Medulla oblongata (tissue), 1 donor: ENCODE results near the gene VRK1.
"Not testable (repeated sequence)": the region's sequence is repeated elsewhere in the genome, so short reads cannot be mapped to it uniquely, and the experiment has no call there.

Experiments used
- DNase-seq: peaks from one replicate; pipeline ENCODE4 v3.0.0-alpha.2; 2015; ENCODE audit errors: extremely low spot score

Gene VRK1

DNA sequence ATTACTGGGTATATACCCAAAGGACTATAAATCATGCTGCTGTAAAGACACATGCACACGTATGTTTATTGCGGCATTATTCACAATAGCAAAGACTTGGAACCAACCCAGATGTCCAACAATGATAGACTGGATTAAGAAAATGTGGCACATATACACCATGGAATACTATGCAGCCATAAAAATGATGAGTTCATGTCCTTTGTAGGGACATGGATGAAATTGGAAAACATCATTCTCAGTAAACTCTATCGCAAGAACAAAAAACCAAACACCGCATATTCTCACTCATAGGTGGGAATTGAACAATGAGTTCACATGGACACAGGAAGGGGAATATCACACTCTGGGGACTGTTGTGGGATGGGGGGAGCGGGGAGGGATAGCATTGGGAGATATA, 86.8 kb downstream of the VRK1 start:
- not testable (repeated sequence) for DNase-seq

DNA sequence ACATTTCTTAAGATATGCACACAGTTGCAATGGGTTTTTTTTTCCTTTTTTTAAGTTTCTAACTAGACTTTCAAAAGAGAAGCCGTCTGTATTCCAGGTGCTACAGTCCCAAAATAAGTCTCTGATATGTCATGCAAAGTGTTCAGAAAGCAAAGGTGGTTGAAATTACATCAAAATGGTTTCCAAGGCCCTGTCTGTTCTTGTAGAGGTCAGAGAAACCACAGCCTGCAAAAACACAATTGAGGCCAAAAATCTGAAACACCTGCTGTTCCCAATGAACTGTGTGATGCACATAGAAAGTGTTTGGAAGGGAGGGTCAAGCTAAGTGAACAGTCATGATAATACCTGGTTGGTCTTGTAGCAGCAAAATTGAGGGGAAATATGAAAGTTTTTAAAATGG, 91.0 kb downstream of the VRK1 start:
- DNase-seq: no peak

DNA sequence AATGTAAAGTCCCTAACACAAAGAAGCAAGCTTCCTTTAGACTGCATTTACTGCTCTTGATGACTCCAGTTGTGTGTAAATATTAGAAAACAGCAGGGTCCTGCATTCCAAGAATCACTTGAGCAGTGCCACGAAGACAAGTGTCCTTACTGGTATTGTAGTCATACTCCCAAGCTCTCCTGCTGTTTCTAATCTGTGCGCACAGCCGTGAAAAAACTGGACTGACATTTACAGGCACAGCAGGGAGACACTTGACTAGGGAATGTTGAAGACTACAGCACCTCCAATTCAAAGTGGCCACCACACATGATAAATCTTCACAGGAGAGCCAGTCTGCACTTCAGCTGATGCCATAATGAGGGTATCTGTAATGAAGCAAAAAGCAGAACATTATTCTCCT, 91.4 kb downstream of the VRK1 start:
- DNase-seq: no peak

DNA sequence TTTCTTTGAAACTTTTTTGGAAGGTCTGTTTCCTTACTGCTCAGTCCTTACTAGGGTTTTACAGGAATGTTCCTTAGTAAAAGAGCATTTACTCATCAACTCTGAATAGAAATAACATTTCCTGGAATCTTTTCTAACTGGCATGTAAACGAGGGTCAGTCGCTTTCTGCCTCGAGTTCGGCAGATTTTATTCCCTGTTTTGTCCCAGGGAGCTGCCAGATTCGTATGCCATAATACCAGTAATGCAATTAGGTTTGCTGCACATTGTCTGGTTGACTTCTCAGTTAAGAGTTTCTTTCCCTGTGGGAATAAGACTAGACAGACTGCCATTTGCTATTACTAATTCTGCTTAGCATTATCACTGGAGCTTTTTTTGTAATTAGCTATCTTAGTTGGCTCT, 91.9 kb downstream of the VRK1 start:
- DNase-seq: no peak

DNA sequence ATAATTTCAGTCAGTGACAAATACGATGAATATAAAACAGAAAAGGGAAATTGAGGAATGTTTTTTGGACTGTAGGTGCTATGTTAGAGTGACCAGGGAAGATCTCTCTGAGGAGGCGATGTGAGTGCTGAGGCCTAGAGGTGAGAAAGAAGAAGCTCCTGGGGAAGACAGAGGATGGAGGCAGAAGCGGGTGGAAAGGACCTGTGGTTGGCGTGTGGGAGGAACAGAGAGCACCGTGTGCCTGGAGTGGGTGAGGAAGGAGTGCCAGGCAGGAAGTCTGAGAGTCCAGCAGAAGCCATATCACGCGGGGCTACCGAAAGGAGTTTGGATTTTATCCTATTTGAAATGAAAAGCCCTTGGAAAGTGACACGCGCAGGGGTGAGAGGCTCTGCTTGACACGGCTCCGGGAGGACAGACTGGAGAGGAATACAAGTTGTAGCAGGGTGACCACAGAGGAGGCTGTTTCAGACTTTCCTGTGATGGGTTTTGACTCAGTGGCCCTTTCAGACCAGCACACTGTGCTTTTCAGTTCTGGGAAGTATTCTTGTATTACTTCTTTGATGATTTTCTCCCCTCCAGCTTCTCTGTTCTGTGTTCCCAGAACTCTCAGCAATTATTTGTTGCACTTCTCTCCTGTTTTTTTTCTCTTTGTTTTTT, 96.9 kb downstream of the VRK1 start:
- DNase-seq: no peak

DNA sequence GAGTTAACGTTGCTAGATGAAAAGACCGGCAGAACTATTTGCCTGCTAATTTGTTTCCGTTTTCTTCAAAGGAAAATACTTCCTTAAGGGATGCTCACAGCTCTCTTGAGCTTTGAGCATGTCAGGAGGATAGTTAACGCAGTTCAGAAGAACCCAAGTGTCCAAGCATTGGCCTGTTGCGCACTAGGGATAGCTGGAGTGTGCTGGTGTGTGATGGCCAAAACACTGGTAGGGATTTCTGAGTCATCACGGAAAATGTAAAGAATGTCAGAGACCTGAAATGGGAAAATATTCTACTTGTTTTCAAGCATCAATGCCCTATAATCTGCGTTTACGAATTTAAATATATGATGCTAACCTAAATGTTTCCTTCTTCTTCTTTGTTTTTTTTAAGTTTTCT, 97.8 kb downstream of the VRK1 start:
- DNase-seq: no peak

DNA sequence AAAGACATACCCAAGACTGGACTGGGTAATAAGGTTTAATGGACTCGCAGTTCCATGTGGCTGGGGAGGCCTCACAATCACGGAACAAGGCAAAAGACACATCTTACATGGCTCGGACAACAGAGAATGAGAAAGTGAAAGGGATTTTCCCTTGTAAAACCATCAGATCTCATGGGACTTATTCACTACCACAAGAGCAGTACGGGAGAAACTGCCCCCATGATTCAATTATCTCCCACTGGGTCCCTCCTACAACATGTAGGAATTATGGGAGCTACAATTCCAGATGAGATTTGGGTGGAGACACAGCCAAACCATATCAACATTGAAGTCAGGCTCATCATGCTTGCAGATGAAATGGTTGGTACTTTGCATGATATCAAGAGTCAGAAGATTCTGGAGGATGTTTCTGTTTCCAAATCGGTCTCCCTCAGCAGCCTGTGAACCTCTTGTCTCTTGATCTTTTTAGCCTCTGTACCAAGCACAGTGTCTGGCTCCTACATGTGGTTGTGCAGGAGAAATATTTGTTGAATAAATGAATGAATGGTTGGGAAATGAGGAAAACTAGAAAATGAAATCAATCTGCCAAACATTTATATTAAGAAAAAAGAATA, 98.6 kb downstream of the VRK1 start:
- no peak for DNase-seq

DNA sequence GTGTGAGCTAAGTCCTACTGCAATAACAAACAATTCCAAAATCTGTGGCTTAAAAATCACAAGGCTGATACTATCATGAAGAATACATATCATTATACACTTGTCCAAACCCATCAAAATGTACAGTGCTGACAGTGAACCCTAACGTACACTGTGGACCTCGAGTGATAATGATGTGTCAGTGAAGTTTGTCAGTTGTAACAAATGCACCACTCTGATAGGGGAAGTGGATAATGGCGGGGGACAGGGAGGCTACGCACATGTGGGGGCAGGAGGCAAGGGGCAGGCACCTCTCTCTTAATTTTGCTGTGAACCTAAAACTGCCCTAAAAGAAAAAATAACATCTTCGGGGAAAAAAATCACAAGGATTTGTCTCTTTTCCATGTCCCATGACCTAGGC, 100.0 kb downstream of the VRK1 start:
- DNase-seq: no peak

DNA sequence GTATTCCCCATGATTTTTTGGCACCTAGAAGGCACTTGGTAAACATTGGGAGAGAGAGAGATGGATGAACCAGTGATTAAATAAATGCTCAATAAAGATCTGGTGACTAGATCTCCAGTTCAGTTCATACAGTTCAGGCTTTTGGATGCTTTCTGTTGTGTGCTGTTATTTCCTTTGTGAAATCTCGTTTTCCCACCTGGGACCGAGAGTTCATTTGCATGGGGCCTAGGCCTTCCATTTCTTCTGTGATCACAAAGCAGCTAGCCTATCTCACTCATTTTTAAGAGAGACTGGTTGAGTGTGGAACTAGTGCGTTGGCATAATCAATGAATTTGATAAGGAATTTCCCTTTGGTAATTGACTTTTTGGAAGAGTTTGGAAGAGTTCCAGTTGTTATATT, 104.0 kb downstream of the VRK1 start:
- DNase-seq: no peak

DNA sequence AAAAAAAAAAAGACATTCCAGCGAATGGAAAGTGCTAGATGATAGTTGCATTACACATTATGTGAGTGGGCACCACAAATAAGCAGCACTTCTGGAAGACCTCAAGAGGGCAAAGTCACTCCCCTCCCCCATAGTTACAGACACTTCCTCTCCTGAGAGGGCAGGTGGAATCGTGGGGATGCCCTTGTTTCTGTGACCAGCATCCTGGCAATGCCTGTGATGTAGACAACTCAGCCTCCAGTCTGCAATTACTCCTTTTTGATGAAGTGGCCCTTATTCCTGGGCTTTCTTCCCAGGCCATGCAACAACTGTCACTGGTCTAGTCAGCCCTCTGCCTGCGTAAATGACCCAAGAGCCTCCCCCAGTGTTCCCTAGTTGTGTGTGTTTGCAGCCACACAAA, 104.8 kb downstream of the VRK1 start:
- no peak for DNase-seq

DNA sequence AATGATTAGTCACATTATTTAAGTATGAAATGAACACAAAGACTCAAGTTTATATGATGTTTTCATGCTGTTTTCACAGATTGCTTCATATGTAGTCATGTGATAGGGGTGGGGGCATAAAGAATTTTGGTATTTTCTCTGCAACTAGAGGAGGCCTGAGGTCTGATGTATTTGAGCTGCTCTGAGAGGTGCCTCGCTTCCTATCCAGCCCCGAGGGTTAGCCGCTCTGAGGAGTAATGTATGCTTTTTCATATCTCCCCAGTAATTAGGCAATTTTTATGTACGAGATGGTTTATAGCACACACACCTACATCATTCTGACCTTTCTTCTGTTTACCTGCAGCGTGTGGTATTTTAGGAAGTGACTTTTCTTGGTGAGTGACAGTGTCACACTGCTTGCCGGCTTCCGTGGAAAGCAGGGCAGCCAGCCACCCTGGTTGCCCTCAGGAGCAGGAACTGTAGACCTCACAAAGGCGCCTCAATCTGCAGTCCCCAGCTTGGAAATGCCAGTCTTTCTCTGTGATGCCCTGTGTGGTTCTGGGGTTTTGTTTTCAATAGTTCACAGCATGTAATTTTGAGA, 106.4 kb downstream of the VRK1 start:
- DNase-seq: no peak

DNA sequence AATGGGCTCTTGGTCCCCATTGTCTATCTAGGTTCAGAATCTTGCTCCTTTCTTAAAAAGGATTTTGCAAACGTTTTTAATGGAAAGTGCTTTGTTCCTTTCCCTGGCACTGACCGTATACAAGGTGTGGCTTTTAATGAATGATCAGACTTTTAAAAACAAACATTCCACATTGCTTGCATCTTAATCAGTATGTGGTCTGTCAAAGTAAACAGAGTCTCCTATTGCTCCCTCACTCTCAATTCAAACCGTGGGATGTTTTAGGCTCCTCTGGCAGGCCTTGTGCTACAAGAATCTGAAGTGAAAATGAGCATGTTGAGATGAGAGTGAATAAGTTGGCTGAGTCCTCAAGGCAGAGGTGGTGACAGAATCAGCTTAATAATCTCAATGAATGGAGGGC, 107.0 kb downstream of the VRK1 start:
- no peak for DNase-seq

DNA sequence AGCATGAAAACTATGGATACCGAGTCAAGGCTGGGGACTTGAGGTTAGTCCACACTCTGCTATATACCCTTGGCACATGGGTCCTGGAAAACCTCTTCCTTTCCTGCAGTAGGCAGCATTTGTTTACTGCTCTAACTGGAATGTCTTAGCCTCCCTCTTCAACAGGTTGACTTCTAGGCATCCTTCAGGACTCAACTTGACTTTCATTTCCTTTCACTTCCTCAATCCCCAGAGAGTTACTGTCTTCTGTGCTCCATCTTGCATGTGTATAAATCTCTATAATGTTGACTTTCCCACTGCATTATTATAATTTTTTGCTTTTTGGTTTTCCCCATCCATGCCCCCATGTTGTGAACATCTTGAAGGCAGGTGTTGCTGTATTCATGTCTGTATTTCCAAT, 107.9 kb downstream of the VRK1 start:
- no peak for DNase-seq

DNA sequence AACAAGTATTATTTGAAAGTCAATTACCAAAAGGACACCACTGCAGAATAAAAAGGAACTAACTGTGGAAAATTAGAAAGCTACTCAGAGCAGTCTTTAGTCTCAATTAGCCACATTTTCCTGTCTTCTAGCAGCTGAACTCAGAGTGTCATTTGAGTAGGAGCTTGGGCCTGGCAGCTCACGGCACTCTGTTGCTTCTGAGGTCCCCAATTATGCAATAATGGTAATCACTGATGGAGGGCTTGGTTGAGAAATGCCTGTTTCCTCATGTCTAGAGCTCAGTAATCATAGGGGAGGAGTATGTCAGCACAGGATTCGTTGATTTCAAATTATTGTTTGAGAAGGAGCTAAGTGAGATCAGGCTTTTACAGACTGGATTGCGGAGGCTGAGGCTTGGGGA, 108.6 kb downstream of the VRK1 start:
- no peak for DNase-seq

DNA sequence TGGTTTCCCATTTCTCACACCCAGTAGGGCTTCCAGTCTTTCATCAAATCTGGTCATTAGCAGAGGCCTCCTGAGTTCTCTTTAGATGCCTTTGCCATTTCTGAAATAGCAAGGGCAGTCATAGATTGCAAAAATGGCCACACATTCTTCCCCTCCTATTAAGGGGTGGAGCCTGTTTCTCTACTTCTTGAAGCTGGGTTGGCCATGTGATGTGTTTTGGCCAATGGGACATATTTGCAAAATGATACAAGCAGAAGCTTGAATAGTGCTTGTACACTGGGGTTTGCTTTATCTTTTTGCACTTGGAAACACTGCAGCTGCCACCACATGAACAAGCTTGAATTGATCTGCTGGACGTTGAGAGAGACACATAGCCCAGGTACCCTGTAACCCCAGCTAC, 109.3 kb downstream of the VRK1 start:
- DNase-seq: no peak

DNA sequence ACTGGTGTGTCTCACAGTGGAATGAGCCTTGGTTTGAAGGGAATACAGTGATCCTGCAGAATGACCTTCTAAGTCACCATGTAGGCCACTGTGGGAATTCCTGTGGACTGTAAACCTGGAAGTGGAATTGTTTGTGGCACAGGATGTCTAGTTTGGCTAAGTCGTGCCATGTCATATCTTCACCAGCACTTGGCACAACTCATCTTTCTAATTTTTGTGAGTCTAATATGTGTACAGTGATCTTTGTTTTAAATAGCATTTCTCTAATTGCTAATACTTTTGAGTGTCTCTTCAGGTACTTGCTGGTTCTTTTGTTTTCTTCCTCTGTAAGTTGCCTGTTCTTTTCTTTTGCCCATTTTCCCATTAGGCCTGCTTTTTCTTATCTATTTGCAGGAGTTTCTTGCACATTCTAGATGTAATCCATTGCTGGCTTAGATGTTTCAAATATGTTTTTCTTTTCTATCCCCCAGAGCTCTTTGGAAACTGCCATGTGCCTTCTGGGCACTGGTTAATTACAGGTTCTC, 112.7 kb downstream of the VRK1 start:
- DNase-seq: no peak

DNA sequence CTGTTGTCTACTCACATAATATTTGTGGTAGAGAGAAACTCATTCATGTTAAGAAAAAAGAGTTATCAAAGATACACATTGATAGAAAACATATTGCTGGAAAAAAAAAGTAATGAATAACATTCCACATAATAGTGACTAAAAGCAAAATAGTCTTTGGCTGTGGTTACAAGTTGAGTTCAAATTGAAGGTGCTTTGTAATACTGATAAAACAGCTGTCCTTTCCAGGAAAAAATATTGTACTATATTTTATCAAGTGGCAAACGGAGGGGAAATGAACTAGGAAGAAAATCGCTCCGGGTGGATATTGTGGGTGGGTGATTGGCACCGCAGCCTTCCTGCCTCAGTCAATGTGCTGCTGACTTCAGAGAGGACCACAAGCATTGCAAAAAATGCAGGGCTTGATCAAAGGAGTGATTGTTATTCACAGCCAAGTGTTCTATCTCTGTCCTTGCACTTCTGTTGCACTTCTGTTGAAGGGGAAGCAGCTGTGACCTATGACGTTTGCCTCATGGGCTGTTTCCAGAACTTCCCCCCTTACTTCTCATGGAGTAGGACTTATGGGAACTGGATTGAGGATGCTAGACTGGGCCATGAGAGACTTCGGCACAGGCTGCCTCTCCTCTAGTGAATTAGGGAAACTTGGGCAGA, 114.4 kb downstream of the VRK1 start:
- peak; percentile 4 for DNase-seq

DNA sequence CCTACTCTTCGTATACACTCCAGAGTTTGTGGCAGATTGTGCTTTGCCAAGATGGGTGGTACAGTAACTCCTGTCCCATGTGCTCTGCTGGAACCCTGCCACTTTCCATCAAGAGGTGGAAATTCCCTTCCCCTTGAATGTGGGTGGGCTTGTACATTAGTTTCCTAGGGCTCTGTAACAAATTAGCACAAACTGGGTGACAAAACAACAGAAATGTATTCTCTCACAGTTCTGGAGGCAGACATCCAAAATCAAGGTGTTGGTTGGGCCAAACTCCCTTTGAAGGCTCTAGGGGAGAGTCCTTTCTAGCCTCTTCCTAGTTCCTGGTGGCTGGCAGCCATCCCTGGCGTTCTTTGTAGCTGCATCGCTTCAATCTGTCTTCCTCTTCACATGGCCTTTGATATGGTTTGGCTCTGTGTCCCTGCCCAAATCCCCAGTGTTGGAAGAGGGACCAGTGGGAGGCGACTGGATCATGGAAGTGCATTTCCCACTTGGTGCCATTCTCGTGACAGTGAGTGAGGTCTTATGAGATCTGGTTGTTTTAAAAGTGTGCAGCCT, 117.5 kb downstream of the VRK1 start:
- no peak for DNase-seq

DNA sequence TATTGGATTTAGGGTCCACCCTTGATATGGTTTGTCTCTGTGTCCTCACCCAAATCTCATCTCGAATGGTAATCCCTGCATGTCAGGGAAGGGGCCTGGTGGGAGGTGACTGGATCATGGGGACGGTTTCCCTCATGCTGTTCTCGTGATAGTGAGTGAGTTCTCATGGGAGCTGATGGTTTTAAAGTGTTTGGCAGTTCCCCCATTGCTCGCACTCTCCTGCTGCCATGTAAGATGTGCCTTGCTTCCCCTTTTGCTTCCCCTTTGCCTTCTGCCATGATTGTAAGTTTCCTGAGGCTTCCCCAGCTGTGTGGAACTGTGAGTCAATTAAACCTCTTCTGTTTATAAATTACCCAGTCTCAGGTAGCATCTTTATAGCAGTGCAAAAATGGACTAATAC, 118.3 kb downstream of the VRK1 start:
- no peak for DNase-seq

DNA sequence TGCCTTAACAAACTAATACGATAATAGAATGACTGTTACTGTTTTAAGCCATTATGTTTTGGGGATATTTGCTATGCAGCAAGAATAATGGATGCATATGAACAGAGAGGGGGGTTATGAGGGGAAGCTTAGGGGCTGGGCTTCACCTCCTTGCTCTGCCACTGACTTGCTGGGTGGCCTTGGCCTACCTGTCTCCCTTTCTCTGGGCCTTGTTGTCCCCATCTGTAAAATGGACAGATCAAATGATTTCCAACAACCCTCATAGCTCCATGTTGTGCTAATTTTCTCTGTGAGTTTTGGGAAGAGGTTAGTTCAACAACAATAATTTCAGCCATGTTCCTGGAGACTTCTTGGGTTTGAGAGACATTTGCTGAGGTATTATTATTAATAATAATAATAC, 119.6 kb downstream of the VRK1 start:
- DNase-seq: no peak

DNA sequence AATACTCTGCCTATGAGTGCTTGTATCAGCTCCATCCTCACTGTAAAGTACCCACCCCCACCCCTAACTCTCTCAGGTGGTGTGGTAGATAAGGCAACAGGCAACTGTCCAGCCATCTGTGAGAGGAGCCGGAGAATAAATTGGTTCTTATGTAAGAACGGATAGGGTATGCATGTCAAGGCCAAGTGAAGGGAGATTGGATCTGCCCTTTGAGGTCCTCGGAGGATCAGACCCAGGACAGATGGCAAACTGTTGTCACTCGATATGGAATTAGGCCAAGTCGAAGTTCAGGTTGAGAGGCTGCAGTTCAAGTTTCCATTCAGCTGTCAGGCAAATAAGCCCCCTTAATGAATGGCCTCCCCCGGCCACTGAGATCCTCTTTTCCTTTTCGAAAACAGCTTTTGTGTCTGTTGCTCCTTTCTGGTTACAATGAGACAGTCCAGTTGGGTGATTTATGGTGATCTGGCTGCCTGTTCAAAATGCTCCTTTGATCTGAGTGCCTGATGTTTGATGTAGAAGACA, 120.3 kb downstream of the VRK1 start:
- DNase-seq: no peak

DNA sequence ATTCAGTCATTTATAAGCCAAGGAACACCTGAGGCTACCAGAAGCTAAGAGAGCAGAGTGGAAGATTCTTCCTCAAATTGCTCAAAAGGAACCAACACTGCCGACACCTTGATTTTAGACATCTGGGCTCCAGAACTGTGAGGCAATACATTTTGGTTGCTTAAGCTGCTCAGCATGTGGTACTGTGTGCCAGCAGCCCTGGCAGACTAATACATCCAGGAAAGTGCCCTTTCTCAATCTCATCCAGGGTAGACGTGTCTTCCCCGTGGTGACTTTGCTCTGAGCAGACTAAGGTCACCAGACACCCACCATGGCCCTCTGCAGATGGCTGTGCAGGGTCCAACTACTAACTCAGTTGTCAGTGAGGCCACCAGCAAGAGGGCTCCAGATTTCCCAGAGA, 122.8 kb downstream of the VRK1 start:
- no peak for DNase-seq
